WTC11 (cell line): ENCODE data around the gene ROBO1. TPM values are rescaled to one million over a fixed set of nuclear protein-coding genes. Genes with fewer than 3 reads are reported as not detected.

ENCODE experiments used
- ATAC-seq: fragments of 200-7000 bp; cut with Tn5 transposase; 2 replicates; pipeline ENCODE4 v1.10.0; 2021; ENCODE audit warnings: mild to moderate bottlenecking, moderate library complexity
- CTCF ChIA-PET: fragments of 300-600 bp; sonication (Branson Sonifier 250); formaldehyde crosslinking; loops from one replicate; lab custom pipeline; 2021; ENCODE audit warnings: antibody characterized with exemption; lab: Charles Lee
- POLR2A ChIA-PET: fragments of 350-600 bp; sonication (Branson Sonifier 250); formaldehyde crosslinking; loops from one replicate; lab custom pipeline; 2021; ENCODE audit warnings: antibody characterized with exemption; lab: Charles Lee
- DNase-seq: peaks from one replicate; pipeline ENCODE4 v3.0.0; 2021; ENCODE audit warnings: low spot score
- H3K27ac Mint-ChIP-seq: 2 replicates; pipeline ENCODE4 v1.8.0; 2021; ENCODE audit warnings: mixed read lengths
- H3K27me3 Mint-ChIP-seq: 2 replicates; pipeline ENCODE4 v1.8.0; 2021; ENCODE audit warnings: low read depth, mild to moderate bottlenecking, moderate library complexity, mixed read lengths
- H3K36me3 Mint-ChIP-seq: 2 replicates; pipeline ENCODE4 v1.8.0; 2021; ENCODE audit warnings: mixed read lengths
- H3K4me1 Mint-ChIP-seq: 2 replicates; pipeline ENCODE4 v1.8.0; 2022; ENCODE audit warnings: mixed read lengths
- H3K4me3 Mint-ChIP-seq: 2 replicates; pipeline ENCODE4 v1.8.0; 2021; ENCODE audit warnings: mild to moderate bottlenecking, moderate library complexity, mixed read lengths
- H3K9me3 Mint-ChIP-seq: 2 replicates; pipeline ENCODE4 v1.8.0; 2021; ENCODE audit warnings: mixed read lengths
- CDX4 ChIP-seq: fragments of 250-450 bp; sonication (Bioruptor Pico); IDR thresholded peaks from 2 replicates; pipeline ENCODE4 v1.9.0; 2021; ENCODE audit warnings: moderate library complexity, mild to moderate bottlenecking, inconsistent platforms, borderline replicate concordance
- E2F1 ChIP-seq: sonication (generic); formaldehyde crosslinking; IDR thresholded peaks from 2 replicates; pipeline ENCODE4 v1.8.0; 2022; ENCODE audit warnings: mild to moderate bottlenecking, missing genetic modification reagents
- E2F4 ChIP-seq: sonication (generic); formaldehyde crosslinking; IDR thresholded peaks from 2 replicates; pipeline ENCODE4 v1.8.1; 2022; ENCODE audit warnings: low read depth, mild to moderate bottlenecking, moderate library complexity, missing genetic modification reagents, borderline replicate concordance
- ELF4 ChIP-seq: sonication (generic); formaldehyde crosslinking; IDR thresholded peaks from 2 replicates; pipeline ENCODE4 v1.8.1; 2022; ENCODE audit warnings: low read depth, mild to moderate bottlenecking, moderate library complexity, missing genetic modification reagents
- FOXP1 ChIP-seq: sonication (generic); formaldehyde crosslinking; IDR thresholded peaks from 2 replicates; pipeline ENCODE4 v1.8.0; 2022; ENCODE audit warnings: missing genetic modification reagents, mild to moderate bottlenecking, moderate library complexity, borderline replicate concordance
- IRF1 ChIP-seq: sonication (generic); formaldehyde crosslinking; IDR thresholded peaks from 2 replicates; pipeline ENCODE4 v1.8.0; 2023; ENCODE audit warnings: missing genetic modification reagents
- IRF2 ChIP-seq: sonication (generic); formaldehyde crosslinking; IDR thresholded peaks from 2 replicates; pipeline ENCODE4 v1.8.0; 2022; ENCODE audit warnings: low read depth, missing genetic modification reagents, borderline replicate concordance
- MXD4 ChIP-seq: fragments of 250-450 bp; sonication (Bioruptor Pico); IDR thresholded peaks from 2 replicates; pipeline ENCODE4 v1.8.0; 2021; ENCODE audit warnings: mild to moderate bottlenecking, moderate library complexity, borderline replicate concordance
- MYBL2 ChIP-seq: sonication (generic); formaldehyde crosslinking; IDR thresholded peaks from 2 replicates; pipeline ENCODE4 v1.8.1; 2023; ENCODE audit warnings: mild to moderate bottlenecking, moderate library complexity, missing genetic modification reagents
- NFATC4 ChIP-seq: fragments of 250-450 bp; sonication (Bioruptor Pico); IDR thresholded peaks from 2 replicates; pipeline ENCODE4 v1.9.0; 2021; ENCODE audit warnings: mild to moderate bottlenecking
- NFE2L1 ChIP-seq: sonication (generic); formaldehyde crosslinking; IDR thresholded peaks from 2 replicates; pipeline ENCODE4 v1.8.1; 2023; ENCODE audit warnings: missing genetic modification reagents
- PREB ChIP-seq: sonication (generic); formaldehyde crosslinking; IDR thresholded peaks from 2 replicates; pipeline ENCODE4 v1.8.1; 2022; ENCODE audit warnings: mild to moderate bottlenecking, missing genetic modification reagents, moderate library complexity, borderline replicate concordance
- SOX15 ChIP-seq: fragments of 250-450 bp; sonication (Bioruptor Pico); IDR thresholded peaks from 2 replicates; pipeline ENCODE4 v1.9.0; 2021; ENCODE audit warnings: mild to moderate bottlenecking
- TP53 ChIP-seq: sonication (generic); formaldehyde crosslinking; IDR thresholded peaks from 2 replicates; pipeline ENCODE4 v1.8.1; 2023; ENCODE audit warnings: mild to moderate bottlenecking, missing genetic modification reagents
- ZNF232 ChIP-seq: sonication (generic); formaldehyde crosslinking; IDR thresholded peaks from 2 replicates; pipeline ENCODE4 v1.8.0; 2022; ENCODE audit warnings: mild to moderate bottlenecking, missing genetic modification reagents
- ZNF263 ChIP-seq: sonication (generic); formaldehyde crosslinking; IDR thresholded peaks from 2 replicates; pipeline ENCODE4 v1.8.1; 2022; ENCODE audit warnings: low read depth, mild to moderate bottlenecking, moderate library complexity, missing genetic modification reagents
- ZNF396 ChIP-seq: fragments of 250-450 bp; sonication (Bioruptor Pico); IDR thresholded peaks from 2 replicates; pipeline ENCODE4 v1.8.0; 2021; ENCODE audit warnings: mild to moderate bottlenecking, moderate library complexity, borderline replicate concordance
- ZNF416 ChIP-seq: fragments of 250-450 bp; sonication (Bioruptor Pico); IDR thresholded peaks from 2 replicates; pipeline ENCODE4 v1.9.0; 2021; ENCODE audit warnings: mild to moderate bottlenecking, inconsistent platforms
- ZNF425 ChIP-seq: fragments of 250-450 bp; sonication (Bioruptor Pico); conservative IDR thresholded peaks from 2 replicates; pipeline ENCODE4 v1.9.0; 2021; ENCODE audit warnings: mild to moderate bottlenecking
- total RNA-seq: library from RNA; stranded (reverse); gene quantifications from 3 replicates; pipeline ENCODE4 v1.2.3, GENCODE V29; 2021
- TF ChIP-seq, protein P1 (sequence below): sonication (generic); formaldehyde crosslinking; conservative IDR thresholded peaks from 2 replicates; pipeline ENCODE4 v1.8.1; 2023; ENCODE audit warnings: mild to moderate bottlenecking, low read depth, missing genetic modification reagents, moderate library complexity
- TF ChIP-seq, protein P2 (sequence below): sonication (generic); formaldehyde crosslinking; IDR thresholded peaks from 2 replicates; pipeline ENCODE4 v1.8.0; 2022; ENCODE audit warnings: mild to moderate bottlenecking, missing genetic modification reagents

The ROBO1 gene
- total RNA-seq, 1 experiment from 2014 or later: 90.9 TPM

DNA sequence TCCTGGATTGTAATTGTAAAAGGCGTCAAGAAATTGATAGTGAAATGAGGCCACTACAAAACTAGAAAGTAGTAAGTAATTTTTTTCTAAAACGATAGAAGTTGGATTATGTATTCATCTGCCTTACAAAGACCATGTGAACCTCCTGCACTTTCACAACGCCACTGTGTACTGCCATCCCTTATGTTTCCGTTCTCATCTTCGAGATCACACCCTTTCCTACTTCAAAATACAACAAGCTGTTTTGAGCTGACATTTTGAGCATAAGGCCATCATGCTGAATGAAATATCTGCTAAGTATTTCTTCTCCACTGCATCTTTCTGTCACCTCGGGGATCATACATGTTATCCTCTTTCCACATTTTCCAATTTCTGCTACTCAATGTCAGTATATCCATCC lies 885.5 kb downstream of the ROBO1 start (continued):
- TF ChIP-seq IRF1 (no peak), SOX15 (CRISPR knock-in tag) (no peak)

DNA sequence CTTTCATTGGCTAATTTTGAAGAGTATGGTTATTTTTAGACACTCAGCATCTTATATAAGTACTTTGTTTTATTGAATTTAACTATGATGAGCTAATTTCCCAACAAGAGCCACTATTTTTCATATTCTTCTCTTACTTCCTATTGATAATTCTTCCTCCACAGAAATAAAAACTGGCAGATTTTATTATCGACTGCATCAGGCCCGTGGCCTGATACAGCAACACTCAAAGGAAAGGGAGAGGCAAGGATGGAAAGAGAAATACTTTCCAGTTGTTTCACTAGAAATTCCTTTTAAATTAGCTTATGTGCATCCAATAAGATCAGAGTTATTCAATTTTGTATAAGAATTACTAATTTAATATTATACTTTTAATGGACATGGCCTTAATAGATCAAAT lies 886.3 kb downstream of the ROBO1 start:
- Mint-ChIP-seq H3K27me3 (no peaks in the 10 kb centered on the region), H3K27ac (peak overlapping the region; percentile 57; the same call in 1 of the 2 replicates), H3K4me3 (no peak overlapping the region), H3K4me1 (peaks cover 46% of the 10 kb centered on the region), H3K36me3 (no peaks in the 10 kb centered on the region), H3K9me3 (no peaks in the 10 kb centered on the region)
- ChIA-PET CTCF (no interaction called here), POLR2A (interaction anchor here (0.6 kb wide), 1 partner anchor 39 kb away, joined by 4 read pairs; no protein-coding TSS in a partner anchor)
- ATAC-seq (no peak), DNase-seq (no peak)
- no peak for TF ChIP-seq PREB (CRISPR knock-in tag)
- no peak for TF ChIP-seq E2F1 (CRISPR knock-in tag)
- no peak for TF ChIP-seq MXD4 (CRISPR knock-in tag)
- TF ChIP-seq ZNF425: no peak
- TF ChIP-seq NFE2L1: no peak
- no peak for TF ChIP-seq NFATC4 (CRISPR knock-in tag)
- TF ChIP-seq FOXP1: no peak
- TF ChIP-seq MYBL2 (CRISPR knock-in tag): no peak
- no peak for TF ChIP-seq ZNF232 (CRISPR knock-in tag)
- TF ChIP-seq ZNF396 (CRISPR knock-in tag): no peak
- no peak for TF ChIP-seq E2F4 (CRISPR knock-in tag)
- no peak for TF ChIP-seq SOX15 (CRISPR knock-in tag)
- TF ChIP-seq, protein P1, sequence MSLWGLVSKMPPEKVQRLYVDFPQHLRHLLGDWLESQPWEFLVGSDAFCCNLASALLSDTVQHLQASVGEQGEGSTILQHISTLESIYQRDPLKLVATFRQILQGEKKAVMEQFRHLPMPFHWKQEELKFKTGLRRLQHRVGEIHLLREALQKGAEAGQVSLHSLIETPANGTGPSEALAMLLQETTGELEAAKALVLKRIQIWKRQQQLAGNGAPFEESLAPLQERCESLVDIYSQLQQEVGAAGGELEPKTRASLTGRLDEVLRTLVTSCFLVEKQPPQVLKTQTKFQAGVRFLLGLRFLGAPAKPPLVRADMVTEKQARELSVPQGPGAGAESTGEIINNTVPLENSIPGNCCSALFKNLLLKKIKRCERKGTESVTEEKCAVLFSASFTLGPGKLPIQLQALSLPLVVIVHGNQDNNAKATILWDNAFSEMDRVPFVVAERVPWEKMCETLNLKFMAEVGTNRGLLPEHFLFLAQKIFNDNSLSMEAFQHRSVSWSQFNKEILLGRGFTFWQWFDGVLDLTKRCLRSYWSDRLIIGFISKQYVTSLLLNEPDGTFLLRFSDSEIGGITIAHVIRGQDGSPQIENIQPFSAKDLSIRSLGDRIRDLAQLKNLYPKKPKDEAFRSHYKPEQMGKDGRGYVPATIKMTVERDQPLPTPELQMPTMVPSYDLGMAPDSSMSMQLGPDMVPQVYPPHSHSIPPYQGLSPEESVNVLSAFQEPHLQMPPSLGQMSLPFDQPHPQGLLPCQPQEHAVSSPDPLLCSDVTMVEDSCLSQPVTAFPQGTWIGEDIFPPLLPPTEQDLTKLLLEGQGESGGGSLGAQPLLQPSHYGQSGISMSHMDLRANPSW: no peak
- TF ChIP-seq IRF2 (CRISPR knock-in tag): no peak
- TF ChIP-seq ELF4 (CRISPR knock-in tag): no peak
- TF ChIP-seq CDX4: no peak
- no peak for TF ChIP-seq ZNF416
- no peak for TF ChIP-seq TP53
- TF ChIP-seq ZNF263 (CRISPR knock-in tag): no peak
- TF ChIP-seq, protein P2, sequence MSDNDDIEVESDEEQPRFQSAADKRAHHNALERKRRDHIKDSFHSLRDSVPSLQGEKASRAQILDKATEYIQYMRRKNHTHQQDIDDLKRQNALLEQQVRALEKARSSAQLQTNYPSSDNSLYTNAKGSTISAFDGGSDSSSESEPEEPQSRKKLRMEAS: no peak
